AG10803 (cell line): ENCODE results near the gene ZNF841.
A peak's percentile ranks its signal among the peaks of the same experiment; 100 is the strongest.
"Not testable (repeated sequence)": the region's sequence is repeated elsewhere in the genome, so short reads cannot be mapped to it uniquely, and the experiment has no call there.

Source experiments
- DNase-seq: peaks from one replicate; pipeline ENCODE4 v3.0.0; 2010; ENCODE audit warnings: low read depth
- H3K4me3 ChIP-seq: 2 replicates; pipeline ENCODE4 v1.5.1; 2011; ENCODE audit warnings: mild to moderate bottlenecking, low read length, control low read depth
- CTCF ChIP-seq: conservative IDR thresholded peaks from 2 replicates; pipeline ENCODE4 v1.5.1; 2011; ENCODE audit warnings: mild to moderate bottlenecking, low read length, control low read depth, inconsistent platforms

Gene ZNF841

GRCh38 chr19:52066258-52066863, 29.2 kb downstream of the ZNF841 start:
- no peak for DNase-seq
- TF ChIP-seq CTCF, result no peak
- no peak overlapping the region for H3K4me3 ChIP-seq

- no peak for TF ChIP-seq CTCF
- no peak for DNase-seq
Measured at GRCh38 chr19:52065399-52065798, 30.2 kb downstream of the ZNF841 start.

GRCh38 chr19:52056480-52056879, 39.1 kb downstream of the ZNF841 start:
- H3K4me3 ChIP-seq, DNase-seq: not testable (repeated sequence)

More at GRCh38 chr19:52065399-52065798, 30.2 kb downstream of the ZNF841 start:
- no peak overlapping the region for H3K4me3 ChIP-seq

GRCh38 chr19:52051736-52052135, 43.8 kb downstream of the ZNF841 start:
- not testable (repeated sequence) for DNase-seq, H3K4me3 ChIP-seq

- no peak for TF ChIP-seq CTCF
- peak; percentile 93 for DNase-seq
- H3K4me3 ChIP-seq, result peak within 1 kb of the TSS; percentile 85
Measured at GRCh38 chr19:52048555-52049501, 46.7 kb downstream of the ZNF841 start, which contains the start of gene ZNF432. TSS of gene ZNF432 (minus strand) at chr19:52048838. CDS start at chr19:52046868, 1,970 bp downstream.

- DNase-seq, result no peak
- TF ChIP-seq CTCF, result no peak
- H3K4me3 ChIP-seq, result no peak overlapping the region
Measured at GRCh38 chr19:52039169-52039568, 56.4 kb downstream of the ZNF841 start.

GRCh38 chr19:52034051-52034728, 61.4 kb downstream of the ZNF841 start:
- H3K4me3 ChIP-seq, result no peak overlapping the region
- DNase-seq, result no peak
- TF ChIP-seq CTCF, result no peak
